Breast epithelium (tissue), 3 donors: ENCODE measurements around the gene NUP37.

ENCODE experiments used
- POLR2A ChIP-seq: fragments of 450-650 bp; IDR thresholded peaks from one replicate; pipeline ENCODE4 v1.6.1; 2016; ENCODE audit warnings: antibody characterized with exemption, mild to moderate bottlenecking, moderate library complexity
- POLR2AphosphoS5 ChIP-seq, 3 donors: sonication (generic); formaldehyde crosslinking; IDR thresholded peaks; one replicate each; pipeline ENCODE4 v1.6.1; 2017; ENCODE audit warnings: antibody characterized with exemption in 3 of 3
- TF ChIP-seq, protein P1 (sequence below), 3 donors: fragments of 450-650 bp; IDR thresholded peaks; one replicate each; pipeline ENCODE4 v1.5.1; 2016 to 2017; ENCODE audit warnings: antibody characterized with exemption in 3 of 3, mild to moderate bottlenecking in 3 of 3, moderate library complexity in 3 of 3

DNA sequence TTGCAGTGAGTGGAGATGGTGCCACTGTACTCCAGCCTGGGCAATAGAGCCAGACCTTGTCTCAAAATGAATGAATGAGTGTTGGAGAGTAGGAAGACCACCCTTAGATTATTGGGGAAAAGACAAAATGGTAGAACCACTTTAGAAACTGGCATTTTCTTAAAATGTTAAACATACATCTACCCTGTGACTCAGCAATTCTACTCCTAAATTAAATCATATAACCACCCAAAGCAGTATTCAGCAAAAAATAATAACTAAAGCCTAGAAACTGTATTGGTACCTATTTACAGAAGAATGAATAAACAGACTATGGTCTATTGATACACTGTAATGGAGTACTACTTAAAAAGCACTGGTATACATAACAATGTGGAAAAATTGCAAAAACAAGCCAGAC, 9.1 kb downstream of the NUP37 start:
- TF ChIP-seq, protein P1, sequence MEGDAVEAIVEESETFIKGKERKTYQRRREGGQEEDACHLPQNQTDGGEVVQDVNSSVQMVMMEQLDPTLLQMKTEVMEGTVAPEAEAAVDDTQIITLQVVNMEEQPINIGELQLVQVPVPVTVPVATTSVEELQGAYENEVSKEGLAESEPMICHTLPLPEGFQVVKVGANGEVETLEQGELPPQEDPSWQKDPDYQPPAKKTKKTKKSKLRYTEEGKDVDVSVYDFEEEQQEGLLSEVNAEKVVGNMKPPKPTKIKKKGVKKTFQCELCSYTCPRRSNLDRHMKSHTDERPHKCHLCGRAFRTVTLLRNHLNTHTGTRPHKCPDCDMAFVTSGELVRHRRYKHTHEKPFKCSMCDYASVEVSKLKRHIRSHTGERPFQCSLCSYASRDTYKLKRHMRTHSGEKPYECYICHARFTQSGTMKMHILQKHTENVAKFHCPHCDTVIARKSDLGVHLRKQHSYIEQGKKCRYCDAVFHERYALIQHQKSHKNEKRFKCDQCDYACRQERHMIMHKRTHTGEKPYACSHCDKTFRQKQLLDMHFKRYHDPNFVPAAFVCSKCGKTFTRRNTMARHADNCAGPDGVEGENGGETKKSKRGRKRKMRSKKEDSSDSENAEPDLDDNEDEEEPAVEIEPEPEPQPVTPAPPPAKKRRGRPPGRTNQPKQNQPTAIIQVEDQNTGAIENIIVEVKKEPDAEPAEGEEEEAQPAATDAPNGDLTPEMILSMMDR (IDR thresholded peaks at IDR 0.05), result no peak
- TF ChIP-seq POLR2AphosphoS5 (IDR thresholded peaks at IDR 0.05) (no peak), POLR2A (no peak)
